Stimulated activated effector memory CD8-positive, alpha-beta T cell treated with anti-CD3 and anti-CD28 coated beads, Interleukin-12 subunit alpha, Interleukin-12 subunit beta, amount 100 ng/mL, for 72 hours (primary cell): Measurements from ENCODE around the gene KIF17.

ENCODE experiments used
- ATAC-seq: fragments of 150-1000 bp; cut with Tn5 transposase; 2 replicates; pipeline ENCODE4 v1.10.0; 2021
- DNase-seq, 2 donors: peaks; one replicate each; pipeline ENCODE4 v3.0.0; 2021 to 2022; ENCODE audit warnings: low spot score in 2 of 2
- H3K27ac Mint-ChIP-seq: one replicate; pipeline ENCODE4 v1.8.0; 2022; ENCODE audit warnings: mild to moderate bottlenecking, mixed read lengths
- H3K36me3 Mint-ChIP-seq: one replicate; pipeline ENCODE4 v1.8.0; 2022; ENCODE audit warnings: mild to moderate bottlenecking, mixed read lengths
- H3K4me1 Mint-ChIP-seq: one replicate; pipeline ENCODE4 v1.8.0; 2022; ENCODE audit warnings: mixed read lengths
- H3K4me3 Mint-ChIP-seq: one replicate; pipeline ENCODE4 v1.8.0; 2022; ENCODE audit warnings: mild to moderate bottlenecking, mixed read lengths
- H3K9me3 Mint-ChIP-seq: one replicate; pipeline ENCODE4 v1.8.0; 2022; ENCODE audit warnings: mixed read lengths

Gene KIF17

DNA sequence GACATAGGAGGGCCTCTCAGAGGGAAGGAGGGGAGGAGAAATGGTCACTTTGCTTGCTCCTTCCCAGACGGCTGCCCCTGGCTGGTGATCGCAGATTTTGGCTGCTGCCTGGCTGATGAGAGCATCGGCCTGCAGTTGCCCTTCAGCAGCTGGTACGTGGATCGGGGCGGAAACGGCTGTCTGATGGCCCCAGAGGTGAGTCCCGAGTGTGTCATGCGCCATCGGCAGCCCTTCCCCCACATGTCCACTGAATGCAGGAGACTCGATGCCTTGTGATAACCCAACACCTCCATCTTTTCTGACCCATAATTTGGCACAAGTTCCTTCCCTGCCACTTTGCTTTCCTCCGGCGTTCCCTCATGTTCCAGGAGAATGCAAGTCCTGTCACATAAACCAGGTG lies 69.4 kb downstream of the KIF17 start:
- Mint-ChIP-seq H3K27ac (no peak overlapping the region), H3K4me1 (no peaks in the 10 kb centered on the region), H3K36me3 (peaks cover 67% of the 10 kb centered on the region), H3K4me3 (no peak overlapping the region), H3K9me3 (no peaks in the 10 kb centered on the region)
- DNase-seq, result no peak
- no peak for ATAC-seq

- Mint-ChIP-seq H3K36me3 (peaks cover 42% of the 10 kb centered on the region), H3K9me3 (no peaks in the 10 kb centered on the region), H3K4me3 (no peak overlapping the region), H3K27ac (no peak overlapping the region), H3K4me1 (peaks cover 1% of the 10 kb centered on the region)
- ATAC-seq, result no peak
- DNase-seq, result no peak
Observed at GRCh38 chr1:20645414-20645813, 72.4 kb downstream of the KIF17 start.

DNA sequence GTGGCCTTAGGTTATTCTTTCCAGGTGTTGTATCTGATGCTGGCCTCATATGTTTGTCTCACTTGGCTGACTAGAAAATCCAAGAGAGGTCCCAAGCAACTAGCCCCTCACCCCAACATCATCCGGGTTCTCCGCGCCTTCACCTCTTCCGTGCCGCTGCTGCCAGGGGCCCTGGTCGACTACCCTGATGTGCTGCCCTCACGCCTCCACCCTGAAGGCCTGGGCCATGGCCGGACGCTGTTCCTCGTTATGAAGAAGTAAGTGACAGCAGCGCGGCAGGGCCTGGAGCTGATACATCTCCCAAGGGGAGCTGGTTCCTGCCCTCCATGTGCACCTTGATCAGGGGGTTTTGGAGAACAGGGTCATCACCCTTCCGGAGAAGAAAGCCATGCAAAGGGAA lies 73.4 kb downstream of the KIF17 start:
- no peak for ATAC-seq
- Mint-ChIP-seq H3K36me3 (peaks cover 34% of the 10 kb centered on the region), H3K4me3 (no peak overlapping the region), H3K4me1 (peaks cover 6% of the 10 kb centered on the region), H3K9me3 (no peaks in the 10 kb centered on the region), H3K27ac (no peak overlapping the region)
- DNase-seq, result no peak

- ATAC-seq, result no peak
- H3K9me3 Mint-ChIP-seq, result no peaks in the 10 kb centered on the region
Observed at GRCh38 chr1:20643080-20643479, 74.7 kb downstream of the KIF17 start.

GRCh38 chr1:20641975-20642374 lies 75.8 kb downstream of the KIF17 start:
- no peak for DNase-seq
- no peaks in the 10 kb centered on the region for H3K9me3 Mint-ChIP-seq
- H3K36me3 Mint-ChIP-seq, result peaks cover 20% of the 10 kb centered on the region
- H3K4me3 Mint-ChIP-seq, result no peak overlapping the region
- H3K27ac Mint-ChIP-seq, result peak overlapping the region; percentile 69
- H3K4me1 Mint-ChIP-seq, result peaks cover 7% of the 10 kb centered on the region
- ATAC-seq, result no peak

More at GRCh38 chr1:20643080-20643479, 74.7 kb downstream of the KIF17 start:
- Mint-ChIP-seq H3K27ac (no peak overlapping the region), H3K4me1 (peaks cover 6% of the 10 kb centered on the region), H3K36me3 (peaks cover 31% of the 10 kb centered on the region), H3K4me3 (no peak overlapping the region)
- DNase-seq, result no peak

GRCh38 chr1:20640183-20640597 lies 77.6 kb downstream of the KIF17 start:
- Mint-ChIP-seq H3K27ac (no peak overlapping the region), H3K36me3 (peaks cover 18% of the 10 kb centered on the region), H3K9me3 (no peaks in the 10 kb centered on the region), H3K4me1 (peaks cover 14% of the 10 kb centered on the region), H3K4me3 (no peak overlapping the region)
- DNase-seq, result peak; percentile 51 to 75
- ATAC-seq, result peak; percentile 84

DNA sequence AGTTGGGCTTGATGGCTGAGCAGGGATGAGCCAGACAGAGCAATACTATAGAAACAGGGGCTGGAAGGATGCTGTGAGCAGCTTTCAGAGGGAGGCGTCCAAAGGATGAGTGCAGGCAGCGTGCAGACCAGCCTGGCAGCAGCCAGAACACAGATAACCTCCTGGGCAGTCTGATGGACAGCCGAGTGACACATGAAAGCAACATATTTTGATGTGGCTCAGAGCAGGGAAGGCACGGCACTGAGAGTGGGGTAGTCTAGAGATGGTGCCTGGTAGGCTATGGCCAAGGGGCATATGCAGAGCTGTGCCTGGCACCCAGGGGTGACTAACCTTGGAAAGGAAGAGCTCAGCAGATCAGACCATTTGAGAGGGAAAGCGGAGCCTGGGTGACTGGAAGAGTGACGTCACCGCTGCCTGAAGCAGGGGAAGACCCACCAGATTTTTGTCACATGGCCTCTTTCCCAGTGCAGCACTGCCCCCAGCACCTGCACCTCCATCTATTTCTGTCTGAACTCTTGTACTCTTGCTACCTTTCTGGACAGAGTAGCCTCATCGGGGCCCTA lies 80.9 kb downstream of the KIF17 start:
- H3K4me1 Mint-ChIP-seq, result peaks cover 22% of the 10 kb centered on the region
- no peaks in the 10 kb centered on the region for H3K9me3 Mint-ChIP-seq
- peaks cover 18% of the 10 kb centered on the region for H3K36me3 Mint-ChIP-seq
- H3K4me3 Mint-ChIP-seq, result no peak overlapping the region
- DNase-seq (no peak), ATAC-seq (no peak)
- no peak overlapping the region for H3K27ac Mint-ChIP-seq

GRCh38 chr1:20634594-20635084 lies 83.2 kb downstream of the KIF17 start:
- Mint-ChIP-seq H3K27ac (peak overlapping the region; percentile 75), H3K36me3 (peaks cover 12% of the 10 kb centered on the region), H3K4me3 (peak overlapping the region; percentile 79), H3K9me3 (no peaks in the 10 kb centered on the region), H3K4me1 (peaks cover 16% of the 10 kb centered on the region)
- ATAC-seq (peak; percentile 22), DNase-seq (no peak)

GRCh38 chr1:20634065-20634593 lies 83.7 kb downstream of the KIF17 start:
- ATAC-seq, result peak; percentile 45
- no peak for DNase-seq
- peaks cover 16% of the 10 kb centered on the region for H3K4me1 Mint-ChIP-seq
- peak overlapping the region; percentile 79 for H3K4me3 Mint-ChIP-seq
- peak overlapping the region; percentile 75 for H3K27ac Mint-ChIP-seq
- H3K36me3 Mint-ChIP-seq, result peaks cover 8% of the 10 kb centered on the region
- H3K9me3 Mint-ChIP-seq, result no peaks in the 10 kb centered on the region

DNA sequence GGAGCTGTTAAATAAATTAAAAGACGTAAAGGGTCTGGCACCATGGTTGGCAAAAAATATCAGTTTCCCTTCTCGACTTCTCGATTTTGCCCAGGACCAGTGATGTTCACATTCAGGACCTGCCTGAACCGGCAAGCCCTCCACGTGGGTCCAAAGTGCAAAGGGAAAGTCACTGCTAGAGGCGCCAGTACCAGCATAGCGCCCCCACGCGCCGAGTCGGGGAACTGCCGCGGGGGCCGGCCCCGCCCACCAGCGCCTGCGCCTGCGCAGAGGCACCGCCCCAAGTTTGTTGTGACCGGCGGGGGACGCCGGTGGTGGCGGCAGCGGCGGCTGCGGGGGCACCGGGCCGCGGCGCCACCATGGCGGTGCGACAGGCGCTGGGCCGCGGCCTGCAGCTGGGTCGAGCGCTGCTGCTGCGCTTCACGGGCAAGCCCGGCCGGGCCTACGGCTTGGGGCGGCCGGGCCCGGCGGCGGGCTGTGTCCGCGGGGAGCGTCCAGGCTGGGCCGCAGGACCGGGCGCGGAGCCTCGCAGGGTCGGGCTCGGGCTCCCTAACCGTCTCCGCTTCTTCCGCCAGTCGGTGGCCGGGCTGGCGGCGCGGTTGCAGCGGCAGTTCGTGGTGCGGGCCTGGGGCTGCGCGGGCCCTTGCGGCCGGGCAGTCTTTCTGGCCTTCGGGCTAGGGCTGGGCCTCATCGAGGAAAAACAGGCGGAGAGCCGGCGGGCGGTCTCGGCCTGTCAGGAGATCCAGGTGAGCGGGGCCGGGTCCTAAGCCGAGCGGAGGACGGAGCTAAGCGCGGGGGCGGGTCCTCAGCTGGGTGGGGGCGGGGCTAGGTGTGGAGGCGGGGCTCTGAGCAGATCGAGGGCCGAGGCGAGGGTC lies 84.4 kb downstream of the KIF17 start, which contains the start of gene PINK1:
PINK1 (plus strand) TSS at position 269 of the 875 bp plus-strand sequence; CDS start at position 360, 91 bp downstream.
- Mint-ChIP-seq H3K4me3 (peak within 1 kb of the TSS; percentile 79), H3K9me3 (no peaks in the 10 kb centered on the region), H3K4me1 (peaks cover 16% of the 10 kb centered on the region), H3K27ac (peak within 1 kb of the TSS; percentile 75), H3K36me3 (peaks cover under 1% of the 10 kb centered on the region)
- DNase-seq (peak; percentile 99), ATAC-seq (peak; percentile 84)

- Mint-ChIP-seq H3K4me1 (peaks cover 16% of the 10 kb centered on the region), H3K9me3 (no peaks in the 10 kb centered on the region), H3K27ac (peak overlapping the region; percentile 23), H3K4me3 (peak overlapping the region; percentile 79), H3K36me3 (no peaks in the 10 kb centered on the region)
- ATAC-seq (no peak), DNase-seq (no peak)
Observed at GRCh38 chr1:20632386-20632785, 85.4 kb downstream of the KIF17 start.

DNA sequence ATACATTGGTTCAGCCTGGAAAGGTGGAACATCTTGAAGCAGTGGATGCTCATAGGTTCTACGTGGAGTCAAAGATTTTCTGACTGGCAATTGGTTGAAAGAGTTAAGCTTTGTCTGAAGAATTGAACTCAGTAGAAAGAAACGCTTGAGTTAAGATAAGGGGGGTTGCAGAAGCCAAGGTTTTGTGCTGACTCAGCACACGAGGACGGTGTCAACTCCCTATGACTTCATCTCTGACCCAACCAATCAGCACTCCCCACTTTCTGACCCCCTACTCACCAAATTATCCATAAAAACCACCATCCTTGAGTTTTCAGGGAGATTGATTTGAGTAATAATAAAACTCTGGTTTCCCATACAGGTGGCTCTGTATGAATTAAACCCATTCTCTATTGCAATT lies 87.1 kb downstream of the KIF17 start:
- Mint-ChIP-seq H3K9me3 (no peaks in the 10 kb centered on the region), H3K4me3 (no peak overlapping the region)

DNA sequence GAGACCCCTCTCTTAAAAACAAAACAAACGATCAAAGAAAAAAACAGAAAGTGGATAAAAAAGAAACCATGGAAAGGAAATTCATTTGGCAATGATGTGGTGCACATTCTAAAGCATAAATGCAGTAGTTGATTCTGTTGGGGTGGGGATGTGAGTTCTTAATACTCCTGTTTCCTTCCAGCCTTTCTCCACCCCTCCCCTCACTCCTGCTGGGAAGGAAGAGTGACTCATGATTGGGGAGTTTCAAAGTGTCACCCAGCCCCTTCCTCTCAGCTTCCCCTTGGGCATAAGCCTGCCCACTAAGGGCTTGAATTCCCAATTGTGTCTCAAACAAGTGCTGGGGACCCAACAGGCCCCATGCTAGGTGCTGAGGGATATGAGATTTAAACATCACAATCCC lies 91.3 kb downstream of the KIF17 start:
- Mint-ChIP-seq H3K36me3 (no peaks in the 10 kb centered on the region), H3K4me1 (no peaks in the 10 kb centered on the region), H3K4me3 (no peak overlapping the region), H3K27ac (no peak overlapping the region), H3K9me3 (no peaks in the 10 kb centered on the region)
- DNase-seq, result no peak
- no peak for ATAC-seq

More for the DNA sequence above, 87.1 kb downstream of the KIF17 start:
- no peak for ATAC-seq
- H3K27ac Mint-ChIP-seq, result no peak overlapping the region
- peaks cover 8% of the 10 kb centered on the region for H3K4me1 Mint-ChIP-seq
- no peak for DNase-seq
- H3K36me3 Mint-ChIP-seq, result no peaks in the 10 kb centered on the region

GRCh38 chr1:20626098-20626427 lies 91.7 kb downstream of the KIF17 start:
- Mint-ChIP-seq H3K9me3 (no peaks in the 10 kb centered on the region), H3K36me3 (no peaks in the 10 kb centered on the region), H3K4me3 (no peak overlapping the region), H3K4me1 (no peaks in the 10 kb centered on the region), H3K27ac (no peak overlapping the region)
- no peak for DNase-seq
- ATAC-seq, result no peak

DNA sequence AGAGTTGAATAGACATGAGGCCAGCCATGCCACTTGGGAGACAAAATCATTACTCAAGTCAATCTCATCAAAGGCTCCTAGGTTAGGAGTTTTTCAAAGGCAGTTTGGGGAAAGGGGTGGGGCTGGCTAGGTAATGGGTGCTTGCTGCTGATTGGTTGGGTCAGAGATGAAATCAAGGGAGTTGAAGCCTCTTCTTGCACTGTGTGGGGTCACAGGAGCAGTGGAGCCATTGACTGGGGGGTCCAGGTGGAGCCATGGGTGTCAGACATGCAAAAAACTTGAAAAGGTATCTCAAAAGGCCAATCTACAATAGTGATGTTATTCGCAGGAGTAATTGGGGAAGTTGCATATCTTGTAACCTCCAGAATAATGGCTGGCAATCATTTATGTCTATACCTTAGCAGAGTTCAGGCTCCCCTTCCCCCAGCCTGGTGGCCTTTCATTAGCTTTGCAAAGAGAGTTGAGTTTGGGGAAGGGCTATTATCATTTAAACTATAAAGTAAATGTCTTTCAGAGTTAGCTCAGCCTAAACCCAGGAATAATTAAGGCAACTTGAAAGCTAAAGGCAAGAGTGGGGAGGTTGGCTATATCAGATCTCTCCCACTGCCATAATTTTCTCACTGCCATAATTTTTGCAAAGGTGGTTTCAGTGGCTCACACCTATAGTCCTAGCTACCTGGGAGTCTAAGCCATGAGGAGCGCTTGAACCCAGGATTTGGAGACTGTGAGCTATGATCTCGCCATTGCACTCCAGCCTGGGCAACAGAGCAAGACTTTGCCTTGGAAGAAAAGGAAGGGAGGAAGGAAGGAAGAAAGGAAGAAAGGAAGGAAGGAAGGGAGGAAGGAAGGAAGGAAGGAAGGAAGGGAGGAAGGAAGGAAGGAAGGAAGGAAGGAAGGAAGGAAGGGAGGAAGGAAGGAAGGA lies 92.4 kb downstream of the KIF17 start:
- no peak overlapping the region for H3K4me3 Mint-ChIP-seq
- no peak overlapping the region for H3K27ac Mint-ChIP-seq
- ATAC-seq, result no peak
- DNase-seq, result no peak
- H3K36me3 Mint-ChIP-seq, result no peaks in the 10 kb centered on the region
- H3K9me3 Mint-ChIP-seq, result no peaks in the 10 kb centered on the region
- no peaks in the 10 kb centered on the region for H3K4me1 Mint-ChIP-seq
